B cell (primary cell): Measurements from ENCODE around the gene GABRG2. TPM values are rescaled to one million over a fixed set of nuclear protein-coding genes. Genes with fewer than 3 reads are reported as not detected.

Experiments used
- ATAC-seq: fragments of 200-7000 bp; cut with Tn5 transposase; one replicate; pipeline ENCODE4 v1.10.0; 2021; ENCODE audit warnings: low read depth, mild to moderate bottlenecking, moderate number of reproducible peaks, moderate library complexity
- CTCF ChIA-PET: fragments of 350-600 bp; sonication (Branson Sonifier 250); formaldehyde crosslinking; loops from one replicate; lab custom pipeline; 2021; ENCODE audit warnings: antibody characterized with exemption, inconsistent platforms; lab: Charles Lee
- POLR2A ChIA-PET: fragments of 350-600 bp; sonication (Branson Sonifier 250); formaldehyde crosslinking; loops from one replicate; lab custom pipeline; 2021; ENCODE audit warnings: antibody characterized with exemption; lab: Charles Lee
- DNase-seq: peaks from one replicate; pipeline ENCODE4 v3.0.0; 2013
- H2AFZ ChIP-seq: 2 replicates; pipeline ENCODE4 v1.6.1; 2012; ENCODE audit warnings: mild to moderate bottlenecking, low read depth, low read length; ENCODE audit not compliant: insufficient read depth, poor library complexity, severe bottlenecking
- H3K27ac ChIP-seq, 2 donors: 1 replicate in 1 of 2; 2 replicates in 1 of 2; pipeline ENCODE4 v1.5.1; 2012 to 2013; ENCODE audit warnings: low read length in 2 of 2, mild to moderate bottlenecking in 2 of 2, moderate library complexity in 1 of 2
- H3K27me3 ChIP-seq, 4 experiments: fragments of 200-600 bp in 1 of 4; sonication (generic) in 1 of 4; replicated peaks in 1 of 4; 1 replicate in 2 of 4; 2 replicates in 2 of 4; pipeline versions ENCODE4 v1.6.1 to v1.7.0; 2013 to 2016; ENCODE audit warnings: low read length in 3 of 4, mild to moderate bottlenecking in 2 of 4, mixed read lengths in 1 of 4, moderate library complexity in 1 of 4; ENCODE audit not compliant: insufficient read depth in 4 of 4, control insufficient read depth in 3 of 4; ENCODE audit errors: control extremely low read depth in 1 of 4
- H3K36me3 ChIP-seq, 2 experiments: replicated peaks in 1 of 2; 1 replicate in 1 of 2; 2 replicates in 1 of 2; pipeline versions ENCODE4 v1.6.1 to v1.7.1; 2013; ENCODE audit warnings: low read length in 1 of 2; ENCODE audit not compliant: insufficient read depth in 2 of 2, control insufficient read depth in 1 of 2; ENCODE audit errors: control extremely low read depth in 1 of 2, extremely low read depth in 1 of 2
- H3K4me1 ChIP-seq, 2 donors: fragments of 200-600 bp in 1 of 2; sonication (generic) in 1 of 2; 1 replicate in 1 of 2; 2 replicates in 1 of 2; pipeline versions ENCODE4 v1.5.1 to v1.6.1; 2013 to 2017; ENCODE audit warnings: low read length in 2 of 2; ENCODE audit not compliant: control insufficient read depth in 2 of 2, insufficient read depth in 2 of 2
- H3K4me2 ChIP-seq: replicated peaks from 2 replicates; pipeline ENCODE3; 2012; ENCODE audit warnings: mild to moderate bottlenecking, low read depth, low read length; ENCODE audit not compliant: poor library complexity, severe bottlenecking
- H3K4me3 ChIP-seq, 5 experiments: fragments of 200-600 bp in 1 of 5; sonication (generic) in 1 of 5; 1 replicate in 3 of 5; 2 replicates in 2 of 5; pipeline versions ENCODE4 v1.5.1 to v1.7.0; 2011 to 2016; ENCODE audit warnings: low read length in 4 of 5, mild to moderate bottlenecking in 4 of 5, low read depth in 2 of 5, control low read depth in 1 of 5, moderate library complexity in 1 of 5; ENCODE audit not compliant: insufficient read depth in 1 of 5; ENCODE audit errors: control extremely low read depth in 1 of 5, extremely low read depth in 1 of 5
- H3K79me2 ChIP-seq: fragments of 200-600 bp; sonication (generic); one replicate; pipeline ENCODE4 v1.6.0; 2016; ENCODE audit warnings: low read length; ENCODE audit not compliant: control insufficient read depth, insufficient read depth
- H3K9ac ChIP-seq: fragments of 200-600 bp; sonication (generic); 2 replicates; pipeline ENCODE4 v1.6.1; 2017; ENCODE audit warnings: mild to moderate bottlenecking, low read length, moderate library complexity
- H3K9me3 ChIP-seq, 3 donors: one replicate each; pipeline versions ENCODE4 v1.6.1 to v1.7.1; 2013; ENCODE audit warnings: low read length in 2 of 3; ENCODE audit not compliant: control insufficient read depth in 2 of 3, insufficient read depth in 1 of 3; ENCODE audit errors: control extremely low read depth in 1 of 3
- H4K20me1 ChIP-seq: 2 replicates; pipeline ENCODE4 v1.6.0; 2012; ENCODE audit warnings: mild to moderate bottlenecking, low read length; ENCODE audit not compliant: insufficient read depth, control insufficient read depth, poor library complexity, severe bottlenecking
- H3K27ac Mint-ChIP-seq: one replicate; pipeline ENCODE4 v1.8.0; 2021; ENCODE audit warnings: mixed read lengths
- H3K27me3 Mint-ChIP-seq: one replicate; pipeline ENCODE4 v1.8.0; 2021; ENCODE audit warnings: mixed read lengths
- H3K4me1 Mint-ChIP-seq: one replicate; pipeline ENCODE4 v1.8.0; 2021; ENCODE audit warnings: mixed read lengths
- H3K4me3 Mint-ChIP-seq: one replicate; pipeline ENCODE4 v1.8.0; 2021; ENCODE audit warnings: mixed read lengths
- H3K9me3 Mint-ChIP-seq: one replicate; pipeline ENCODE4 v1.8.0; 2022; ENCODE audit warnings: mixed read lengths; ENCODE audit not compliant: insufficient read depth
- EZH2 ChIP-seq: IDR thresholded peaks from 2 replicates; pipeline ENCODE4 v1.6.1; 2012; ENCODE audit warnings: borderline replicate concordance, low read depth, mild to moderate bottlenecking, moderate library complexity, low read length; ENCODE audit not compliant: insufficient read depth, poor library complexity, severe bottlenecking
- WGBS: methylation state at CpG from one replicate; pipeline ENCODE4 v1.1.5; 2013; ENCODE audit warnings: missing lambda C conversion rate; ENCODE audit not compliant: insufficient coverage; 5-methylcytosine and 5-hydroxymethylcytosine counted together
- intact Hi-C: fragments of 100-400 bp; cut with micrococcal nuclease; formaldehyde crosslinking; loops from one replicate; pipeline ENCODE4 v1.10.0; 2022
- polyA plus RNA-seq: library from polyadenylated mRNA; depleted of rRNA; stranded (reverse); fragments of >200 nt; gene quantifications from 2 replicates; pipeline ENCODE4 v1.2.3, GENCODE V29; 2012
- total RNA-seq, 2 donors: library from RNA; stranded (reverse); fragments of 120-200 nt in 1 of 2; gene quantifications; 1 replicate in 1 of 2; 2 replicates in 1 of 2; pipeline versions ENCODE4 v1.2.3 to v1.2.4, GENCODE V29; 2013 to 2022
- TF ChIP-seq, protein P1 (sequence below): fragments of 200-600 bp; IDR thresholded peaks from one replicate; pipeline ENCODE4 v1.8.0; 2022; ENCODE audit warnings: antibody characterized with exemption, mild to moderate bottlenecking

GABRG2 gene
- total and polyA plus RNA-seq, 2 donors (not counting 1 experiment from before 2014, with no cell fraction given) = not detected

GRCh38 chr5:162160401-162160800, 92.8 kb downstream of the GABRG2 start:
- no peak overlapping the region for H3K4me3 Mint-ChIP-seq
- no peaks in the 10 kb centered on the region for H3K4me1 ChIP-seq
- H3K9ac ChIP-seq = no peak overlapping the region
- no peaks in the 10 kb centered on the region for H3K79me2 ChIP-seq
- no peak for TF ChIP-seq EZH2
- TF ChIP-seq, protein P1, sequence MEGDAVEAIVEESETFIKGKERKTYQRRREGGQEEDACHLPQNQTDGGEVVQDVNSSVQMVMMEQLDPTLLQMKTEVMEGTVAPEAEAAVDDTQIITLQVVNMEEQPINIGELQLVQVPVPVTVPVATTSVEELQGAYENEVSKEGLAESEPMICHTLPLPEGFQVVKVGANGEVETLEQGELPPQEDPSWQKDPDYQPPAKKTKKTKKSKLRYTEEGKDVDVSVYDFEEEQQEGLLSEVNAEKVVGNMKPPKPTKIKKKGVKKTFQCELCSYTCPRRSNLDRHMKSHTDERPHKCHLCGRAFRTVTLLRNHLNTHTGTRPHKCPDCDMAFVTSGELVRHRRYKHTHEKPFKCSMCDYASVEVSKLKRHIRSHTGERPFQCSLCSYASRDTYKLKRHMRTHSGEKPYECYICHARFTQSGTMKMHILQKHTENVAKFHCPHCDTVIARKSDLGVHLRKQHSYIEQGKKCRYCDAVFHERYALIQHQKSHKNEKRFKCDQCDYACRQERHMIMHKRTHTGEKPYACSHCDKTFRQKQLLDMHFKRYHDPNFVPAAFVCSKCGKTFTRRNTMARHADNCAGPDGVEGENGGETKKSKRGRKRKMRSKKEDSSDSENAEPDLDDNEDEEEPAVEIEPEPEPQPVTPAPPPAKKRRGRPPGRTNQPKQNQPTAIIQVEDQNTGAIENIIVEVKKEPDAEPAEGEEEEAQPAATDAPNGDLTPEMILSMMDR = no peak
- ChIA-PET CTCF (no interaction called here), POLR2A (no interaction called here)
- H2AFZ ChIP-seq = no peak overlapping the region
- peaks cover 0 to 9% (median 0%) of the 10 kb centered on the region in 3 donors for H3K9me3 ChIP-seq
- H3K36me3 ChIP-seq = no peaks in the 10 kb centered on the region
- WGBS = no CpG with 5 or more reads among the region's 2 CpGs
- intact Hi-C loops = no loop called here
- ATAC-seq (no peak), DNase-seq (no peak)
- H3K9me3 Mint-ChIP-seq = peaks cover 4% of the 10 kb centered on the region
- no peak overlapping the region for H3K27ac Mint-ChIP-seq
- H3K4me2 ChIP-seq = no peak overlapping the region
- no peaks in the 10 kb centered on the region for H3K27me3 Mint-ChIP-seq
- no peaks in the 10 kb centered on the region for H4K20me1 ChIP-seq
- no peaks in the 10 kb centered on the region for H3K4me1 Mint-ChIP-seq
- no peaks in the 10 kb centered on the region for H3K27me3 ChIP-seq
- no peak overlapping the region for H3K27ac ChIP-seq
- H3K4me3 ChIP-seq = no peak overlapping the region

GRCh38 chr5:162163663-162164062, 96.1 kb downstream of the GABRG2 start:
- Mint-ChIP-seq H3K27ac (no peak overlapping the region), H3K4me1 (no peaks in the 10 kb centered on the region), H3K9me3 (peaks cover 9% of the 10 kb centered on the region), H3K4me3 (no peak overlapping the region), H3K27me3 (no peaks in the 10 kb centered on the region)
- H3K27me3 ChIP-seq = no peaks in the 10 kb centered on the region
- ATAC-seq = no peak
- H4K20me1 ChIP-seq = no peaks in the 10 kb centered on the region
- no peak for TF ChIP-seq EZH2
- TF ChIP-seq, protein P1 = no peak
- H2AFZ ChIP-seq = no peak overlapping the region
- DNase-seq = no peak
- 97% methylated on average over 5 of the region's 6 CpGs for WGBS
- no peak overlapping the region for H3K27ac ChIP-seq
- no peaks in the 10 kb centered on the region for H3K36me3 ChIP-seq
- H3K4me3 ChIP-seq = no peak overlapping the region
- no peak overlapping the region for H3K9ac ChIP-seq
- H3K4me2 ChIP-seq = no peak overlapping the region
- ChIA-PET POLR2A (no interaction called here), CTCF (no interaction called here)
- no peaks in the 10 kb centered on the region for H3K4me1 ChIP-seq
- H3K79me2 ChIP-seq = no peaks in the 10 kb centered on the region
- H3K9me3 ChIP-seq = peaks cover 0 to 12% (median 6%) of the 10 kb centered on the region in 3 donors
- intact Hi-C loops = no loop called here
